ENCODE results near the gene SLIT1.

DNA sequence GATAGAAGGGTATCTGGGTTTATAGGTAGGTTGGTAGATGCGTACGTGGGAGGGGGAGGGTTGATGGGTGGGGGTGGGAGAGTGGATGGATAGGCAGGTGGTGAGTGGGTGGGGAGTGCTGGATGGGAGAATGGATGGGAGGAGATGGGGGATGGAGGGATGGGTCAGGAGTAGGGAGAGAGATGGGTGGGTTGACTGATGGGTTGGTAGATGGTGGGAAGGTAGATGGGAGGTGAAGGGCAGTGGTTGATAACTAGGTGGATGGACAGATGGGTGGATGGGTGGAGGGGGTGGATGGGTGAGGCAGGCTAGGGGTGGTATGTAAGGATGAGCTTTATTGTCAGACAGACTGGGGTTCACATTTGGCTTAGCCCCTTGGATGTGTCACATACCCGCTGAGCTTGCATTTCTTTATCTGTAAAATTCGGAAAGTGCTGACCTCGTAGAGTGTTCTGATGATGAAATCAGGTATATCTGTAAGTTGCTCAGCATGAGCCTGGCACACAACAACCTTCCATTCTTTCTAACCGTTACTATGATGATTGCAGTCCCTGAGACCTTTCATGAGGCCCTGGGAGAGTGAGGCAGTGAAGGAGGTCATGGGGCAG is 34.3 kb downstream of the SLIT1 start:
- TF ChIP-seq, protein P1, sequence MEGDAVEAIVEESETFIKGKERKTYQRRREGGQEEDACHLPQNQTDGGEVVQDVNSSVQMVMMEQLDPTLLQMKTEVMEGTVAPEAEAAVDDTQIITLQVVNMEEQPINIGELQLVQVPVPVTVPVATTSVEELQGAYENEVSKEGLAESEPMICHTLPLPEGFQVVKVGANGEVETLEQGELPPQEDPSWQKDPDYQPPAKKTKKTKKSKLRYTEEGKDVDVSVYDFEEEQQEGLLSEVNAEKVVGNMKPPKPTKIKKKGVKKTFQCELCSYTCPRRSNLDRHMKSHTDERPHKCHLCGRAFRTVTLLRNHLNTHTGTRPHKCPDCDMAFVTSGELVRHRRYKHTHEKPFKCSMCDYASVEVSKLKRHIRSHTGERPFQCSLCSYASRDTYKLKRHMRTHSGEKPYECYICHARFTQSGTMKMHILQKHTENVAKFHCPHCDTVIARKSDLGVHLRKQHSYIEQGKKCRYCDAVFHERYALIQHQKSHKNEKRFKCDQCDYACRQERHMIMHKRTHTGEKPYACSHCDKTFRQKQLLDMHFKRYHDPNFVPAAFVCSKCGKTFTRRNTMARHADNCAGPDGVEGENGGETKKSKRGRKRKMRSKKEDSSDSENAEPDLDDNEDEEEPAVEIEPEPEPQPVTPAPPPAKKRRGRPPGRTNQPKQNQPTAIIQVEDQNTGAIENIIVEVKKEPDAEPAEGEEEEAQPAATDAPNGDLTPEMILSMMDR (IDR thresholded peaks at IDR 0.05; ENCODE audit: insufficient read depth, low read length, poor library complexity, severe bottlenecking): no peak
- no peak for TF ChIP-seq EZH2phosphoT487 (conservative IDR thresholded peaks at IDR 0.05; ENCODE audit: low read length)

All from SU-DHL-6 (cell line).